DMS79 (cell line): ENCODE data around the gene TMEM108.

Experiments used
- DNase-seq: peaks from one replicate; lab custom pipeline; 2025; lab: John Stamatoyannopoulos, UW

TMEM108 gene

GRCh38 chr3:133119176-133119575 lies 81.0 kb downstream of the TMEM108 start:
- DNase-seq, result no peak

GRCh38 chr3:133121450-133121849 lies 83.3 kb downstream of the TMEM108 start:
- DNase-seq, result no peak

DNA sequence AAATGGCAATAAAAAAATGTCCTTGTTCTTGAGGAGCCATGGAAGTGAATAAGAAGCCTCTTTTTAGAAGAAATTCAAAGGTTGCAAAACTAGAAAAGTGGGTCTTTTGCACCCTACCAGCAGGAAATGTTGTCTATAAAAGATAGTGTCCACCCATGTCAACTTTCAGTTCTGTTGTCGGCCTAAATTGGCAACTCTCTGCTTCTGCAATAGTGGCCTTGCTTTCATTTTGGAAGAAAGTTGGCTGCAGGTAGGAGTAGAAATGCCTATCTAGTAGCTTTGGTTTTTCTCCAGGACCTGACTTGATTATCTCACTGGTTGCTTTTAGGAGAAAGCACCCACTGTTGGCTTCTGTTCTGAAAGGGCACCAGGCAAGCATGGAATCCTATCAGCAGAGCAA lies 85.4 kb downstream of the TMEM108 start:
- DNase-seq, result no peak

DNA sequence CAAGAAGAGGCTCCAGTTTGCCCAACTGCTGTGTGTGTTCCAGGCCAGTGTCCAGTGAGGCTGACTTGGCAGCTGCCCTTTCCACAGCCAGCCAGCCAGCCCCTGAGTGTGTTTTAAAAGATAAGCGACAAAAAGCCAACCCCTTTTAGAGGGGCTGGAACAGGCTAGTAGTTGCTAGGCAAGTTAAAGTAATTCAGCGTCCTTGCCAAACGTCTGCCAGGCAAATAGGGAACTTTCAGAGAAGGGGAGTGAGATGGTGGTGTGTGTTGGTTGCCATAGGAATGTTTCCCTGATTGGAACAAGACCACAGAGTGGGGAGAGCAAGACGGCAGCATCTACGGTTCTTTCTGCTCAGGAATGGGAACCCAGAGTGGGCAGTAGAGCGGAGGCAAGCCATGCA lies 86.3 kb downstream of the TMEM108 start:
- DNase-seq, result no peak

- no peak for DNase-seq
Measured at GRCh38 chr3:133125171-133125570, 87.0 kb downstream of the TMEM108 start.

GRCh38 chr3:133125802-133126201 lies 87.6 kb downstream of the TMEM108 start:
- DNase-seq, result no peak

GRCh38 chr3:133127381-133127780 lies 89.2 kb downstream of the TMEM108 start:
- DNase-seq, result no peak

DNA sequence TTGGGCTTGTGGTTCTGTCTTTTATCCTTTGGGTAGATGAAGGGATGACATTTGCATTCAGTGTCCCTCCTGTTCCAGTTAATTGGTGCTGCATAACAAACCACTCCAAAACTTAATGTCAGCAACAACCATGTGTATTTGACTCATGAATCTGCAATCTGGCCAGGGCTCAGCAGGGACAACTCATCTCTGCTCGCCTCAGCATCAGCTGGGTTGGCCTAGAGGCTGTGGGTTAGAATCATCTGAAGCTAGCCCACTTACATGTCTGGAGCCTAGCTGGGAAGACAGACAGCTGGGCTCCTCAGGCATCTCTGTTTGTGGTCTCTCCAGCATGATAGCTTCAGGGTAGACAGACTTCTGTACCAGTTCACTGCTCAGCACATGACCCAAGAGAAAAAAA lies 92.0 kb downstream of the TMEM108 start:
- no peak for DNase-seq

DNA sequence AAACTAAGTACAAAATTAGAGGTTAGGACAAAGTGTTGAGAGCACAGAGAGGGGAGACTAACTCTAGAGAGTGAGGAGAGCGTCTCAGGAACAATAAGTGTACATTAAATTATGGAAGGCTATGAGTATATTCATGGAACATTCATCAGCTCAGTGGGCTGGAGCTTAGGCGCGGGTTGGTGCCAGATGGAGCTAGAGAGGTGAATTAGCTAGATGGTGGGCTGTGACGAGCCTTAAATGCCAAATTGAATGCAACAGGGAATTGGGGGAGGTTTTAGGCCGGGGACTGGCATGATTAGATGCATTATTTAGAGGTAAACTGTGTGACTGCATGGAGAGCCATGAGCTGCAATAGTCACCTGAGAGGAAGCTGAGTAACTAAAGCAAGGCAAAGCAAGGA lies 97.1 kb downstream of the TMEM108 start:
- peak; percentile 62 for DNase-seq

DNA sequence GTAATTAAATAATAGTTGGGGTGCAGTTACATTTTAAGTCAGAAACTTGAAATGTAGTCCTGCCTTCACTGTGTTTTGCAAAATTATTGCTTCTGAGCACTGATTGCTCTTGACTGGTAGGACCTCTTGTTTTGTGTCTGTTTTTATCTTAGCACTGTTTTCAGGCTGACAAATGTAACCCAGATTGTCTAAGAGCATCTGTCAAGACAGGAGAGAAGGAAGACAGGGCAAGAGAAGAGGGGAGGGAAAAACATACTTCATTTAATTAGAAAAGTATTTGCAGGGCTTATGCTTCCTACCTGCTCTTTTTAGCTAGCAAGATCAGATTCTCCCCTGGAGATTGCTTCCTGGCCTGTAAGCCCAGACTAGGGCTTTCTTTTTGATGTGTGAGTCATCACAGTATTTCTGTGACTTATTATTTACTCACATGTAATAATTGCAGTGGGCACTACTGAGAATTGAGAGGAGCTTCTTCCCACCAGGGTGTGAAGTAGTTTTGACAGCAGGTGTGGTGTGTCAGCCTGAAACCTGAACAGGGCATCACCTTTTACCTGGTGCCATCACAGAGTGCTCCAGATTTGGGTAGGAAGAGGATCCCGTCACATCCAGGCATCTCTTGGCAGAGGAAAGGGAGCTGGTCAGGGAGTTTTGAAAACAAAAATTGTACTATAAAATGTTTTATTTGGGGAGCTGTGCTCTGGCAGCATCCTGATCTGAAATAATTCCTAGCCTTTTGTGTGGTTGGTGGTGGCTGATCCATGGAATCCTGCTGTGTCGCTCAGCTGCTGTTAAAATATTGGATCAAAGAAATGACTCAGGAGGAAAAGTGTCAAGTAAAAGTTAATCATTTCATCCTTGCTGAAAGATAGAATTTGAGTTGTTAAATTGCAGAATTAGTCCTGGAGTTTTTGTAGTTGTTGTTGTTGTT lies 98.2 kb downstream of the TMEM108 start:
- peak; percentile 25 for DNase-seq

DNA sequence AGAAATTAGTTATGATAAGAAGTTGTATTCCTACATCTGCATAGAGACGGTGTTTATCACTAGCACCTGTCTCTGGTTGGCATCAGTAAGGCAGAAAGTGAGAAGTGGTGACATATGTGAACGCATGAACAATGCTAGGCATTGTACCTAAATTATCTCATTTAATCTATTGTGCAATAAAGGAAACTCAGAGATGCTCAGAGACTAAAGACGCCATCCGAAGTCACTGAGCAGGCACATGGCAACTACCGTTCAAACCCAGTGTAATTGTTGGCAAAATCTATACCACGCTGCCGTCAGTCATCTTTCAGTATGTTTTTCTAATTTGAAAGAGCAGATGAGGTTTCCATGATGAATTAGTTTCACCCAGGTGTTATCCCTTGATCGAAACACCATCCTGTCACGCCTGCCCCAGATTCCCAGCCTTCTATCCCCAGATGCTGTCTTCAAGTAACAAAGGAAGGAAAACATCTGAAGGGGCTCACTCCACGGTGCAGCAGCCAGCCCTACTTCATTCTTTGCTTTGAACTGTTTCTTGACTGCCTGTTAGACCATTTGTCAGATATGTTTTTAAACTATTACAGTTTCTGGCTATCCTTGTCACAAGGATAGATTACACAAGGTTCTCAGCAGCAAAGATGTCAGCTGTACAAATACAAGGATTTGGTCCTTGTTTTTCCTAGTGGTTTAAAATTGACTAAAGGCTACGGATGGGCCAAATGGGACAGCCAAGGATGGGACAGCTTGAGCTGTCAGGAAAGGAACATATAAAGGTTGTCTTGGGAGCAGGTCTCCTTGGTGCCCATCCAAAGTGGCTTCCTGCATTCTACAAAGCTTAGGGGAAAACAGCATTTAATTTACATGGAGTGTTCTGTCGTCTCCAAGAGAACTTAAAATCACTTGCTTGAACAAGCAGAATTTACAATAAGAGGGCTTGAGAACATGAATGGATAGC lies 99.1 kb downstream of the TMEM108 start:
- peak; percentile 21 for DNase-seq

GRCh38 chr3:133138017-133138416 lies 99.8 kb downstream of the TMEM108 start:
- no peak for DNase-seq

GRCh38 chr3:133152056-133152455 lies 113.9 kb downstream of the TMEM108 start:
- DNase-seq, result peak; percentile 79

DNA sequence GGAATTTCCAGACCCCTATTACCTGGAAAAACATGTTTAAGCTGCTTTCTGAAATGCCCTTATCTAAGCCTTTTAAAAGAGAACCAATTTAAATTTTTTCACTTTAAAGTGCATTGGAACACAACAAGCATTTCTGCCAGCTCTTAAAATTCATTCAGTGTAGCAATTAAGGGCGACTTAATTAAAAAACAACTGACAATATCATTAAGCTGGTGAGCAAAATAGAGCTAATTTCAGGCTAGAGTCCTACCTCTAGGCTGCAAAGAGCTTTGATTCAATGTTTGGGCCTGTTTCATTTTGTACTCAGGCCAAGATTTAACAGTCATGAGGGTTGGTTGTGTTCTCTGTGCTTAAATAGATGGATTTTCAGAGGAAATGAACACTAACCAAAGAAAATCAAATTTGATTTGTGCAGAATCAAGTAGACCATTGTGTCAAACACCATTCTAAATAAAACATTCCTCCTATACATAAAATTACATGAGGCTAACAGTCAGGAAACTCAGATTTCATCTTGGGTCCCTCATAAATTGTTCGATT lies 114.6 kb downstream of the TMEM108 start:
- no peak for DNase-seq

DNA sequence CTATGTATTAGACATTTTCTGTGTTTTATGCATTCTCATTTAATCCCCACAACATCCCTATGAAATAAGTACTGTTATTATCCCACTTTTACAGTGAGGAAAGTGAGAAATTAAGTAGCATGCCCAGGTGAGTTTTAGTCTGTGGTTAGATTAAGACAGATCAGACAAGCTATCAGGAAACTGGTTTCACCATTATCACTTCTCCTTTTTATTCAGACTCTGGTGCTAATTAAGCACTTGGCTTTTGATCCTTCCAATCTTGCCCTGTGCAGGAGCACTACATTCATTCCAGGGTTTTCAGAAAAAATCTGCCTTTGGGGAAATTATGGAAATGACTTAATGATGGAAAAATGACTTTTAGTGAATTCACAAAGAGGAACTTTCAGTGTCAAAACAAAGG lies 115.2 kb downstream of the TMEM108 start:
- DNase-seq, result no peak

DNA sequence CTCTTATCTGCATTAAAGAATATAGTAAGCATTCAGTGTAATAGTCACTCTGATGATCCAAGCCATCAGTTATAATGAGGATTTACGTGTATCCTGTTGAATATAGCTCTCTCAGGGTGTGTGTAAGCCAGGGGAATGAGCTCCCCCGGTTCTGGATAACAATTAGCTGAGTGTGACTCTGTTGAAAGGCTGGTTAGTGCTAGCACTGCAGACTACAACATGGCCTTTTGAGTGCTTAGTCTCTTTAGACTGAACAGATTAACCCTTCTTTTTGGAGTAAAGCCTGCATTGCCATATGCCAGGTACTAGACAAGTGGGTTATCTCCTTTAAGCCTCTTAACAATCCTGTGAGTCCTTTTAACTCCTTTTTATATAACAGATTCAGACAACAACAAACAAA lies 119.5 kb downstream of the TMEM108 start:
- DNase-seq, result no peak

DNA sequence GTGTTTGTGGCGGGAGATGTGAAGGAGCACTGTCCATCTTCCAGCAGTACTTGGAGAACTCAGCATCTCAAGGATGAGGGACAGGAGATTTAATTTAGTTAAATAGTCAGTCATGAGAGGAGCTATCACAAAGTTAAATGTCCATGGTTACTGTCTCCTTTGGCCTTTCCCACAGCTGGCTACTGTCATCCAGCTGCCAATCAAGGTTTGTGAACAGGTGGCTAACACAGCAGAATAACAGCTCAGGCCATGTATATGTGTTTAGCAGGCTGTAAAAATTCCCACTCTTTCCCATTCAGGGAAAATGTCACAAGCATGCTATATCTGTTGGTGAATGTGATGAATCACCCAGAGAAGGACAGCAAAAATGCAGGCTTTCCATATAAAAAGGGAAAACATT lies 120.5 kb downstream of the TMEM108 start:
- DNase-seq, result no peak

DNA sequence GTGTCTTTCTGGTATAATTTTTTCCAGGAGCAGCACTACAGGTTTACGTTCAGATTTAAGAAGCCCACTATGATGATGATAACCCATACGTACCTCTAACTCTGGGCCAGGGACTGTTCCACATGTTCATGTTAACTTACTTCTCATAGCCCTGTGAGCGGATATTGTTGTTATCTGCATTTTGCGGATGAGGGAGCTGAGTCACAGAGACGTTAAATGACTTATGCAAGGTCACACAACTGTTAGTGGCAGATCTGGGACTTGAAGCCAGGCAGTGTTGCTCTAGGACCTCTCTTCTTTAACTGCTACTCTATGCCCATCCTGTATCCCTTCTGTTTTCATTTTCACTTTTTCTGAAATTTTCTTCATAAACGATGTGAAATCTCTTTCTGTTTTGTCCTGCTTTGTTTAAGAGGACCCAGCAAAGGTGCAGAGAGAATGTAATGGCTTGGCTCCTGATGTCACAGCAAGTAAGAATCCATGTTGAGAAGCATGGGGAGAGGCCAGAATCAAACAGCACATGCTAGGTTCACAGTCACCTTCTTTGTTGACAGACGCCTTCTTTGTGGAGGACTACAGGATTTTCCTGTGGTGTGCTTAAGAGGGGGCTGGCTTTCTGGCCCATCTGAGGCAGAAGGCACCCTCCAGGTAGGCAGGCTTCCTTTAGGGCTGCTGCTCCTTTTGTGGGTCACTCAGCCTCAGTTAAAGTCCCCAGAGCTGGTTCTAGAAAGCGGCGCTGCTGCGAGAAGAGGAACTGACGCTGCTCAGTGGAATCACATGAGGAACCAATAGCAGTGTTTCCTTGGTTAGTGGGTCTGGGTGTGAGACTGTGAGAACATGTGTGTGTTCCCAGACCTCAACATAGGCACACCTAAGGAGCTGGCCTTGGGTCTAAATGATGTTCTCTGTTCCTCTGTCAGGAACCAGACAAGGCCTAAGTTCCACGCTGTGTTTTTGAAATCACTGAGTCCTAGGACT lies 121.6 kb downstream of the TMEM108 start:
- DNase-seq, result no peak

GRCh38 chr3:133161656-133162055 lies 123.5 kb downstream of the TMEM108 start:
- peak; percentile 90 for DNase-seq

DNA sequence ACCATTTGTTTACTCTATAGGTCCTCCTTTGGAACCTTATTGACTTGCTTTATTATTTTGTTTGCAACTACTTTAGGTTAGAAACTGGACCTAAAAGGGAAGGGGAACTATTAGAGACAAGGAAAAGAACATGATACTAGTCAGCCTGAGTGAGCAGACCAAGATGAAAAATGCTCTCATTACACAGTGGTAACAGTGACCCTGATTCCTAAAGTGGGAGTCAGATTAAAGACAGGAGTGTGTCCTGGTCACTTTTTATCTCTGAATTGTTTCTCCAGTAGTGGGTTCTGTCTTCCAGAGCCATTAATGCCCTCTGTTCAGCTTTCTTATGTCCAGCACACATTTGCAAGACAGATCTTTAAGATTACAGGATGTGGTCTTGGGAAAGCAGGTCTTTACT lies 124.1 kb downstream of the TMEM108 start:
- DNase-seq, result no peak

DNA sequence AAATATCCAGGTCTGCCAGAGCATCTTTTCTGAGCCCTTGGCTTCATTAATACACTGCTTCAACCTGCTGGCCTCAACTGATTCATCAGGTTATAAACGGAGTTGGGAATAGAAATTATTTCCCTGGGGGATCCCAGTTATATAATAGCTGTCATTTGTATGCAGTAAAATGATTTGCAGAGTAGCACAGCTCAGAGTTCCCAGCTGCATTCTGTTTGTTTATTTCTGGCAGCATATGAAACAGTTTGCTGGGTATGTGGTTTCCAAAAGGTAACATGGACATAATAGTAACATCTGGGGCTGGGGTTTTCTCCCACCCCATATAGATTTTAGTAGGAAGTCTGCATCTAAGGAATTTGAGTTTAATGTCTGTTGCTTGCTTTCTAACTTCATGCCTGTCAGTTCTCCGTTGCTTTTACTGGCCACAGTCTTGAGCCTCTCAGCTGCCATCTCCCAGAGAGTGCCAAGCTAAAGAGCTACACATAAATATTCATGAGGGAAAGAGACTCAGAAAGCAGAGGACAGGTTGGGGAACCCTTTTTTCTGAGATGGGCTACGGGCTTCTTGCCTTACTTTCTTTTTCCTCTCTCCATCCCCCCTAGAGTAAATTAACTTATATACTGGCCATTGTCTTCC lies 124.6 kb downstream of the TMEM108 start:
- peak; percentile 3 for DNase-seq
